ENCODE results near the gene ST3GAL3. TPM values are rescaled to one million over a fixed set of nuclear protein-coding genes. Genes with fewer than 3 reads are reported as not detected.

The ST3GAL3 gene
- total and polyA plus RNA-seq, 7 donors, result 7.2 to 31.4 (median 21.3) TPM

GRCh38 chr1:43687301-43688108 lies 19.8 kb upstream of the ST3GAL3 start:
- H3K4me1 ChIP-seq, result peaks cover 0 to 11% (median 8%) of the 10 kb centered on the region in 4 donors
- no peak overlapping the region for H3K4me3 ChIP-seq
- no peaks in the 10 kb centered on the region for H3K27me3 ChIP-seq
- H3K27ac ChIP-seq, result peak overlapping the region in 2 of 4 donors; percentile 3 to 37
- DNase-seq, result no peak
- intact Hi-C loops (cut with DNase I), result no loop called here
- no peak for TF ChIP-seq POLR2A (IDR thresholded peaks at IDR 0.05)
- TF ChIP-seq POLR2AphosphoS5 (IDR thresholded peaks at IDR 0.05), result no peak
- TF ChIP-seq CTCF (IDR thresholded peaks at IDR 0.05), result no peak
- TF ChIP-seq EP300 (IDR thresholded peaks at IDR 0.05), result no peak
- 27 to 64% methylated on average over 5 of the region's 5 CpGs for WGBS, 2 donors
- H3K9me3 ChIP-seq, result no peaks in the 10 kb centered on the region
- H3K36me3 ChIP-seq, result peaks cover 56 to 99% (median 75%) of the 10 kb centered on the region in 4 donors

GRCh38 chr1:43688109-43688387 lies 19.3 kb upstream of the ST3GAL3 start:
- no peak for DNase-seq
- Histone ChIP-seq H3K27ac (no peak overlapping the region), H3K4me1 (peaks cover 0 to 11% (median 8%) of the 10 kb centered on the region in 4 donors), H3K4me3 (no peak overlapping the region), H3K36me3 (peaks cover 62 to 99% (median 76%) of the 10 kb centered on the region in 4 donors), H3K27me3 (no peaks in the 10 kb centered on the region), H3K9me3 (no peaks in the 10 kb centered on the region)
- TF ChIP-seq POLR2A (IDR thresholded peaks at IDR 0.05) (no peak), EP300 (IDR thresholded peaks at IDR 0.05) (no peak), CTCF (IDR thresholded peaks at IDR 0.05) (no peak)
- intact Hi-C loops (cut with DNase I), result no loop called here
- WGBS, 2 donors, result 95 to 97% methylated on average over 2 of the region's 2 CpGs

GRCh38 chr1:43688594-43689000 lies 18.7 kb upstream of the ST3GAL3 start:
- Histone ChIP-seq H3K36me3 (peaks cover 65 to 99% (median 78%) of the 10 kb centered on the region in 4 donors), H3K4me3 (no peak overlapping the region), H3K4me1 (peaks cover 0 to 11% (median 8%) of the 10 kb centered on the region in 4 donors), H3K9me3 (no peaks in the 10 kb centered on the region), H3K27me3 (no peaks in the 10 kb centered on the region), H3K27ac (no peak overlapping the region)
- TF ChIP-seq EP300 (IDR thresholded peaks at IDR 0.05) (no peak), CTCF (IDR thresholded peaks at IDR 0.05) (no peak), POLR2A (IDR thresholded peaks at IDR 0.05) (no peak), POLR2AphosphoS5 (IDR thresholded peaks at IDR 0.05) (no peak)
- WGBS, 2 donors, result 70 to 74% methylated on average over 2 of the region's 2 CpGs
- no peak for DNase-seq
- intact Hi-C loops (cut with DNase I), result no loop called here

GRCh38 chr1:43689289-43689688 lies 18.0 kb upstream of the ST3GAL3 start:
- intact Hi-C loops (cut with DNase I), result no loop called here
- H3K36me3 ChIP-seq, result peaks cover 64 to 99% (median 79%) of the 10 kb centered on the region in 4 donors

More at GRCh38 chr1:43689289-43689688, 18.0 kb upstream of the ST3GAL3 start:
- 62 to 91% methylated on average over 2 of the region's 2 CpGs for WGBS, 2 donors
- no peak for DNase-seq
- Histone ChIP-seq H3K27ac (no peak overlapping the region), H3K4me3 (no peak overlapping the region), H3K27me3 (no peaks in the 10 kb centered on the region), H3K4me1 (peaks cover 0 to 11% (median 8%) of the 10 kb centered on the region in 4 donors), H3K9me3 (no peaks in the 10 kb centered on the region)
- TF ChIP-seq POLR2AphosphoS5 (IDR thresholded peaks at IDR 0.05) (no peak), EP300 (IDR thresholded peaks at IDR 0.05) (no peak), POLR2A (IDR thresholded peaks at IDR 0.05) (no peak), CTCF (IDR thresholded peaks at IDR 0.05) (no peak)
